Endothelial cell of umbilical vein (primary cell): ENCODE results near the gene LMNTD1. TPM values are rescaled to one million over a fixed set of nuclear protein-coding genes. Genes with fewer than 3 reads are reported as not detected.

Source experiments
- BruUV-seq: library from RNA; stranded (reverse); fragments of 400-500 nt; replicated peaks from 2 replicates; lab custom pipeline; 2021; lab: Mats Ljungman, UMichigan
- CTCF ChIA-PET: fragments of 300-600, 350-600 bp; sonication (Branson Sonifier 250); formaldehyde crosslinking; loops from one replicate; lab custom pipeline; 2021; ENCODE audit warnings: antibody characterized with exemption, inconsistent platforms; lab: Charles Lee
- POLR2A ChIA-PET: fragments of 300-600, 350-600 bp; sonication (Branson Sonifier 250); formaldehyde crosslinking; loops from one replicate; lab custom pipeline; 2021; ENCODE audit warnings: antibody characterized with exemption, inconsistent platforms; lab: Charles Lee
- DNase-seq: peaks from one replicate; pipeline ENCODE4 v3.0.0-alpha.2; 2011; ENCODE audit warnings: low read depth, low spot score
- FAIRE-seq: peaks from 2 replicates; lab custom pipeline; 2011; peaks lifted over from hg19 to GRCh38; lab: Jason Lieb, UNC
- H2AFZ ChIP-seq: 2 replicates; pipeline ENCODE4 v1.6.0; 2012; ENCODE audit warnings: low read depth, low read length, control low read depth, inconsistent platforms
- H3K27ac ChIP-seq: 2 replicates; pipeline ENCODE4 v1.5.1; 2011; ENCODE audit warnings: low read depth, mild to moderate bottlenecking, control low read depth, low read length, moderate library complexity; ENCODE audit not compliant: insufficient read depth
- H3K27me3 ChIP-seq, 2 experiments: 2 replicates each; pipeline versions ENCODE4 v1.6.0 to v1.6.1; 2011; ENCODE audit warnings: low read length in 2 of 2, mixed read lengths in 1 of 2; ENCODE audit not compliant: control insufficient read depth in 2 of 2, insufficient read depth in 2 of 2
- H3K36me3 ChIP-seq, 2 experiments: 2 replicates in 1 of 2; 3 replicates in 1 of 2; pipeline ENCODE4 v1.5.1; 2011; ENCODE audit warnings: low read length in 2 of 2, mild to moderate bottlenecking in 1 of 2, moderate library complexity in 1 of 2; ENCODE audit not compliant: control insufficient read depth in 2 of 2, insufficient read depth in 2 of 2; ENCODE audit errors: extremely low read depth in 1 of 2
- H3K4me1 ChIP-seq: 3 replicates; pipeline ENCODE4 v1.5.1; 2011; ENCODE audit warnings: mild to moderate bottlenecking, low read length; ENCODE audit not compliant: control insufficient read depth, insufficient read depth; ENCODE audit errors: extremely low read depth
- H3K4me2 ChIP-seq: 2 replicates; pipeline ENCODE4 v1.6.1; 2011; ENCODE audit warnings: low read length, control low read depth, mixed read lengths; ENCODE audit not compliant: insufficient read depth
- H3K4me3 ChIP-seq, 3 experiments: fragments of 200-600 bp in 1 of 3; sonication (generic), shearing (Covaris generic) in 1 of 3; replicated peaks in 1 of 3; 2 replicates each; pipeline ENCODE4 v1.5.1; 2011 to 2016; ENCODE audit warnings: control low read depth in 3 of 3, low read length in 3 of 3, mild to moderate bottlenecking in 2 of 3, inconsistent platforms in 1 of 3, low read depth in 1 of 3, moderate library complexity in 1 of 3; ENCODE audit not compliant: insufficient read depth in 1 of 3
- H3K79me2 ChIP-seq: 2 replicates; pipeline ENCODE4 v1.6.0; 2012; ENCODE audit warnings: low read length, inconsistent platforms; ENCODE audit not compliant: control insufficient read depth, insufficient read depth
- H3K9ac ChIP-seq: replicated peaks from 2 replicates; pipeline ENCODE3; 2011; ENCODE audit warnings: low read length, control low read depth; ENCODE audit not compliant: insufficient read depth; ENCODE audit errors: extremely low read depth
- H3K9me1 ChIP-seq: replicated peaks from 3 replicates; pipeline ENCODE4 v1.6.0; 2011; ENCODE audit warnings: mild to moderate bottlenecking, low read length; ENCODE audit not compliant: control insufficient read depth, insufficient read depth; ENCODE audit errors: extremely low read depth
- H3K9me3 ChIP-seq: replicated peaks from 2 replicates; pipeline ENCODE4 v1.5.1; 2012; ENCODE audit warnings: low read length, inconsistent platforms; ENCODE audit not compliant: control insufficient read depth, insufficient read depth
- H4K20me1 ChIP-seq: replicated peaks from 2 replicates; pipeline ENCODE3; 2011; ENCODE audit warnings: mild to moderate bottlenecking, low read length; ENCODE audit not compliant: control insufficient read depth, insufficient read depth; ENCODE audit errors: extremely low read depth
- EZH2 ChIP-seq: IDR thresholded peaks from 2 replicates; pipeline ENCODE4 v1.6.1; 2012; ENCODE audit warnings: borderline replicate concordance, low read depth, mild to moderate bottlenecking, moderate library complexity, low read length, inconsistent platforms; ENCODE audit not compliant: severe bottlenecking
- FOS ChIP-seq: IDR thresholded peaks from 2 replicates; pipeline ENCODE4 v1.6.1; 2011; ENCODE audit warnings: mild to moderate bottlenecking, low read length, moderate library complexity, borderline replicate concordance; ENCODE audit not compliant: insufficient read depth
- GATA2 ChIP-seq: IDR thresholded peaks from 2 replicates; pipeline ENCODE4 v1.7.0; 2011; ENCODE audit warnings: low read depth, mild to moderate bottlenecking, moderate library complexity, mixed read lengths, low read length; ENCODE audit not compliant: insufficient read length, insufficient read depth
- JUN ChIP-seq: IDR thresholded peaks from 2 replicates; pipeline ENCODE4 v1.6.1; 2011; ENCODE audit warnings: borderline replicate concordance, low read depth; ENCODE audit not compliant: insufficient read length, insufficient read depth
- MYC ChIP-seq: IDR thresholded peaks from one replicate; pipeline ENCODE4 v1.6.1; 2011; ENCODE audit warnings: mild to moderate bottlenecking, low read depth, low read length
- POLR2A ChIP-seq: IDR thresholded peaks from 2 replicates; pipeline ENCODE4 v1.6.1; 2012; ENCODE audit warnings: low read depth, mild to moderate bottlenecking, control low read depth, low read length
- POLR2AphosphoS5 ChIP-seq: IDR thresholded peaks from 2 replicates; pipeline ENCODE4 v1.6.1; 2012; ENCODE audit warnings: low read depth, mild to moderate bottlenecking, control low read depth, low read length, moderate library complexity; ENCODE audit not compliant: insufficient read depth
- dilution Hi-C: fragments of 300-500 bp; cut with MboI; formaldehyde crosslinking; loops from one replicate; pipeline ENCODE4 v1.15.0; 2019; ENCODE audit warnings: low sequenced_read_pairs; ENCODE audit not compliant: extremely low pct_ligation_motif_present
- intact Hi-C: fragments of 100-400 bp; cut with micrococcal nuclease; formaldehyde crosslinking; loops from one replicate; pipeline ENCODE4 v1.10.0; 2022
- polyA plus RNA-seq, 4 experiments: library from polyadenylated mRNA; depleted of rRNA in 3 of 4; stranded (reverse) in 3 of 4; unstranded in 1 of 4; fragments of >200 nt; gene quantifications; 2 replicates each; pipeline versions ENCODE4 v1.2.1 to v1.2.3, GENCODE V29; 2011 to 2012; ENCODE audit warnings: missing spikeins in 1 of 4
- total RNA-seq: library from RNA; stranded (reverse); gene quantifications from 2 replicates; pipeline ENCODE4 v1.2.3, GENCODE V29; 2021
- TF ChIP-seq, protein P1 (sequence below), 2 donors: IDR thresholded peaks; 1 replicate in 1 of 2; 2 replicates in 1 of 2; pipeline ENCODE4 v1.5.1; 2011; ENCODE audit warnings: low read length in 2 of 2, mild to moderate bottlenecking in 2 of 2, moderate library complexity in 2 of 2, control low read depth in 1 of 2, inconsistent platforms in 1 of 2, low read depth in 1 of 2; ENCODE audit not compliant: insufficient read depth in 1 of 2; ENCODE audit errors: extremely low read depth in 1 of 2
- TF ChIP-seq, protein P2 (sequence below): IDR thresholded peaks from 2 replicates; pipeline ENCODE4 v1.6.1; 2011; ENCODE audit not compliant: insufficient read depth, insufficient read length

LMNTD1 gene
- total and polyA plus RNA-seq, 2 donors (not counting 3 experiments of a cell fraction or from before 2014, with no cell fraction given): not detected

DNA sequence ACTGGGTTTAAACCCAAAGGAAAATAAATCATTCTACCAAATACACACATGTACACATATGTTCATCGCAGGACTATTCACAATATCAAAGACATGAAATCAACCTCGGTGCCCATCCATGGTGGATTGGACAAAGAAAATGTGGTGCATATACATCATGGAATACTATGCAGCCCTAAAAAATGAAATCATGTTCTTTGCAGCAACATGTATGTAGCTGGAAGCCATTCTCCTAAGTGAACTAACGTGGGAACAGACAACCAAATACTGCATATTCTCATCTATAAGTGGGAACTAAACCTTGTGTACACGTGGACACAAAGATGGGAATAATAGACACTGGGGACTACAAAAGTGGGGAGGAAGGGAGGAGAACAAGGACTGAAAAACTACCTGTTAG lies 96.6 kb downstream of the LMNTD1 start:
- Histone ChIP-seq H3K36me3 (no peaks in the 10 kb centered on the region), H3K9me3 (no peaks in the 10 kb centered on the region), H3K4me2 (no peak overlapping the region), H4K20me1 (no peaks in the 10 kb centered on the region), H3K4me3 (no peak overlapping the region), H2AFZ (no peak overlapping the region), H3K9me1 (no peaks in the 10 kb centered on the region), H3K79me2 (no peaks in the 10 kb centered on the region), H3K27me3 (no peaks in the 10 kb centered on the region), H3K9ac (no peak overlapping the region), H3K27ac (no peak overlapping the region), H3K4me1 (peaks cover 19% of the 10 kb centered on the region)
- FAIRE-seq: no peak
- CTCF ChIA-PET: no interaction called here
- POLR2A ChIA-PET: no interaction called here
- no peak for TF ChIP-seq JUN
- TF ChIP-seq MYC: no peak
- TF ChIP-seq POLR2AphosphoS5: no peak
- no peak for TF ChIP-seq EZH2
- TF ChIP-seq GATA2: no peak
- dilution Hi-C loops (no loop called here), intact Hi-C loops (no loop called here)
- no TSS peak for BruUV-seq
- DNase-seq: no peak

DNA sequence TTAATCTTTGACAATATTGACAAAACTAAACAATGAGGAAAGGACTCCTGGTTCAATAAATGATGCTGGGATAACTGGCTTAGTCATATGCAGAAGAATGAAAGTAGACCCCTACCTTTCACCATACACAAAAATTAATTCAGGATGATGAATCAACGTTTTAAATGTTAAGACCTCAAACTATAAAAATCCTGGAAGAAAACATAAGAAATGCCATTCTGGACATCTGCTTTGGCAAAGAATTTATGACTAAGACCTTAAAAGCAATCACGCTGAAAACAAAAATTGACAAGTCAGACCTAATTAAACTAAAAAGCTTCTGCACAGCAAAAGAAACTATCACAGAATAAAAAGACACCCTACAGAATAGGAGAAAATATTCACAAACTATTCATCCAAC lies 97.4 kb downstream of the LMNTD1 start:
- CTCF ChIA-PET: no interaction called here
- TF ChIP-seq, protein P1, sequence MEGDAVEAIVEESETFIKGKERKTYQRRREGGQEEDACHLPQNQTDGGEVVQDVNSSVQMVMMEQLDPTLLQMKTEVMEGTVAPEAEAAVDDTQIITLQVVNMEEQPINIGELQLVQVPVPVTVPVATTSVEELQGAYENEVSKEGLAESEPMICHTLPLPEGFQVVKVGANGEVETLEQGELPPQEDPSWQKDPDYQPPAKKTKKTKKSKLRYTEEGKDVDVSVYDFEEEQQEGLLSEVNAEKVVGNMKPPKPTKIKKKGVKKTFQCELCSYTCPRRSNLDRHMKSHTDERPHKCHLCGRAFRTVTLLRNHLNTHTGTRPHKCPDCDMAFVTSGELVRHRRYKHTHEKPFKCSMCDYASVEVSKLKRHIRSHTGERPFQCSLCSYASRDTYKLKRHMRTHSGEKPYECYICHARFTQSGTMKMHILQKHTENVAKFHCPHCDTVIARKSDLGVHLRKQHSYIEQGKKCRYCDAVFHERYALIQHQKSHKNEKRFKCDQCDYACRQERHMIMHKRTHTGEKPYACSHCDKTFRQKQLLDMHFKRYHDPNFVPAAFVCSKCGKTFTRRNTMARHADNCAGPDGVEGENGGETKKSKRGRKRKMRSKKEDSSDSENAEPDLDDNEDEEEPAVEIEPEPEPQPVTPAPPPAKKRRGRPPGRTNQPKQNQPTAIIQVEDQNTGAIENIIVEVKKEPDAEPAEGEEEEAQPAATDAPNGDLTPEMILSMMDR (IDR thresholded peaks at IDR 0.05; ENCODE audit: extremely low read depth in 1 of 2, insufficient read depth in 1 of 2, low read depth in 1 of 2, low read length in 2 of 2): no peak
- TF ChIP-seq POLR2A: no peak
- TF ChIP-seq JUN: no peak
- TF ChIP-seq FOS: no peak
- no peak for TF ChIP-seq GATA2
- TF ChIP-seq, protein P2, sequence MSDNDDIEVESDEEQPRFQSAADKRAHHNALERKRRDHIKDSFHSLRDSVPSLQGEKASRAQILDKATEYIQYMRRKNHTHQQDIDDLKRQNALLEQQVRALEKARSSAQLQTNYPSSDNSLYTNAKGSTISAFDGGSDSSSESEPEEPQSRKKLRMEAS: no peak
- TF ChIP-seq POLR2AphosphoS5: no peak
- TF ChIP-seq EZH2: no peak
- no peak for TF ChIP-seq MYC
- peaks cover 19% of the 10 kb centered on the region for H3K4me1 ChIP-seq
- no peak for DNase-seq
- no peak overlapping the region for H2AFZ ChIP-seq
- dilution Hi-C loops: no loop called here
- H3K27ac ChIP-seq: no peak overlapping the region
- no peak overlapping the region for H3K4me3 ChIP-seq
- no peak for FAIRE-seq
- H3K9me3 ChIP-seq: no peaks in the 10 kb centered on the region
- no peaks in the 10 kb centered on the region for H3K36me3 ChIP-seq
- no peaks in the 10 kb centered on the region for H3K27me3 ChIP-seq
- H3K79me2 ChIP-seq: no peaks in the 10 kb centered on the region
- intact Hi-C loops: no loop called here
- H3K9ac ChIP-seq: no peak overlapping the region
- POLR2A ChIA-PET: no interaction called here
- no peak overlapping the region for H3K4me2 ChIP-seq
- no peaks in the 10 kb centered on the region for H4K20me1 ChIP-seq
- no peaks in the 10 kb centered on the region for H3K9me1 ChIP-seq
- BruUV-seq: no TSS peak
